Stimulated activated CD8-positive, alpha-beta memory T cell treated with anti-CD3 and anti-CD28 coated beads, Interleukin-2, amount 100 ng/mL, for 1 hour (primary cell): Measurements from ENCODE around the gene TENM3.
"Not testable (repeated sequence)": the region's sequence is repeated elsewhere in the genome, so short reads cannot be mapped to it uniquely, and the experiment has no call there.

Experiments used
- DNase-seq, 2 donors: peaks; one replicate each; pipeline ENCODE4 v3.0.0-alpha.2; 2020; ENCODE audit warnings: low read depth in 2 of 2

TENM3 gene

DNA sequence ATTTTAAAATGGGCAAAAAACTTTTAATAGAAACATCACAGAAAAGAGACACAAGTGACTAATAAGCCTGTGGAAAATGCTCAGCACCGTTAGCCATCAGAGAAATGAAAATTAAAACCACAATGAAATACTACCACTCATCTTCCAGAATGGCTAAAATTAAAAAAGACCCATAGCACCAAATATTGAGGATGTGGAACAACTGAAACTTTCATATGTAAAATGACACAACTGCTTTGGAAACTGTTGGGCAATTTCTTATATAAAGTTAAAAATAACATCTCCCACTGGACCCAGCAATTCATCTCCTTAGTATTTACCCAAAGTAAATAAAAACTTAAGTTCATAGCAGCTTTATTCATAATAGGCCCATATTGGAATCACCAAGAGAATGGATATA lies 94.2 kb downstream of the TENM3 start:
- DNase-seq, result no peak

DNA sequence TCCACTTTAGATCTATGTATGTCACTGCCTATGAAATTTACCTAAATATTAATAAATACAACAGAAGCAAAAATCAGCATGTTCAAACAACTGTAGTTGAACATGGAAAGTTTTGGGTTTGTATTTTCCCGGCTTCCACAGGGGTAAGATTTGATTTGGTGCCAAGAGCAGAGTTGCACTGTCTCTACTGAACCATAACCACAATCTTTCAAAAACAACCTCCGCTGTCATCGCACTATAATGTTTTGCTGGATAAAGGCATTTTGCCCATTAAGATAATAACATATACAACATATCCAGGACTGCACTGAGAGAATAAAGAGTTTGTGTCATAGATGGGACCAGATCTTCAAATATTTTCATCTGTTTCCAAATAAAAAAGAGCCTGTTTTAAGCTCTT lies 94.9 kb downstream of the TENM3 start:
- no peak for DNase-seq

DNA sequence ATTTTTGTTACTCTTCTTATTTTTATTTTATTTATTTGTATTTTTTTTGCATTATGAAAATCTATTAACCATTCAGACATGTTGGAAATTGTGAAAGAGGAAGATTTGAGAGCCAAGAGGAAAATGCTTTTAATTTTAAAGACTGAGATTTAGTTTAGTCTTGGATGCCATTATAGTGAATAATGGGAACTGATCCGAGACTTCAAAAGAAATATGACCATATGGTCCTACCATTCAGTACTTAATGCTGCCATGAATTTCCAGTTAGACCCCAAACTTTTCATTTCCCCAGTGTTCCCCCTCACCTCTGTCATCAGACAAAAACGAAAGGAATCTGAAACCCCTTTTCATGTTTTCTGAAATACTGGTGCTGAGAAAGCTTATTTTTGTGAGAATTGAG lies 95.5 kb downstream of the TENM3 start:
- no peak for DNase-seq

DNA sequence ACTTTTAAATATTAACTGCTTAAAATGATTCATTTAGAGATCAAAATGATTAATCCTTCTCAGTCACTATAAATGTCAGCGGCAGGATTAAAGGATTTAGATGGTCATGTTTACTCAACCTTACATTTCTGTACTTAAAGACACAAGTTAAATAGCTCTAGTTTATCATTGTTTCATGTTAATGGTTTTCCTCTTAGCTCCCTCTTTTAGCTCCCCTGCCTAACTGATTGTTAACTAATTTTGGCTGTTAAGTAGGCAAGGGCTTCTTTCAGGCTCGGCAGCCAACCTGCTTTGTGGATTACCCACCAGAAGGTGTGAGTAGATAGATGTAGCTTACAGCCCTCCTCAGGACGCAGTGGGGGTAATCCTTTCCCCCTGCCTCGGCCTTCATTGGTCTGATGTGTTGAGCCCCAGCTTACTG lies 96.0 kb downstream of the TENM3 start:
- no peak for DNase-seq

DNA sequence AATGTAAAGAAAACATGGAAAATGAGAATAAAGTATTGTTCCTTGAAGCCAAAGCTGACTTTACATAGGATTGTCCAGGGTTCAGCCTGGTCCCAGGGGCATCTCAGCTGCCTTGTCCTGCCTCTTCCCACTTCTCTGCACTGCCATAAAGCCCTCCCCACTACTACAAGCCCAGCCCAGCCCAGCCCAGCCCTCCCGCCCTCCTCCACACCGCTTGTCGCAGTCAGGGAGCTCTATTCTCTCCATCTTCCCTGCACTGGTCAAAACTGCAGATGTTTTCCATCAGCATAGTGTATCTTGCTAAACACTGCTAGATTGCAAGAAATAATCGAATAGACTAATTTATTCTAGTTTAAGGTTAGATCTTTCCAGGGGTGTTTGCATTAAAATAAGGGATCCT lies 100.3 kb downstream of the TENM3 start:
- DNase-seq, result no peak

DNA sequence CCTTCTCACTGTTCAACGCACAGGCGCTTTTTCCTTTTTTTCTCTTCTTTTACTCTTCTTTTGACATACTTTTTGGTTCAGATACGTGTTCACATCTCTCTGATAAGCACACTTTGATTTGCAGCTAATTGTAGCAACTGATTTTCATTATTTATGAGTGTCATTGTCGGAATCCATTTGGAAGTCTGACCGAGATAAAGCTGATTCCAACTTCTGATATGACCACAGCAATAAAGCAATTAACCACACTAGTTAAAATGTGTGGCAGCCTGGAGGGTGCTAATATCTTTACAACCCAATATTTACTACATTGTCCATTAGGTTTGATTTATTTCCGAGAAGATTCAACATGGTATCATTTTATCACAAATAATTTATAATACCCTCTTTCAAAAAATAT lies 101.8 kb downstream of the TENM3 start:
- no peak for DNase-seq

DNA sequence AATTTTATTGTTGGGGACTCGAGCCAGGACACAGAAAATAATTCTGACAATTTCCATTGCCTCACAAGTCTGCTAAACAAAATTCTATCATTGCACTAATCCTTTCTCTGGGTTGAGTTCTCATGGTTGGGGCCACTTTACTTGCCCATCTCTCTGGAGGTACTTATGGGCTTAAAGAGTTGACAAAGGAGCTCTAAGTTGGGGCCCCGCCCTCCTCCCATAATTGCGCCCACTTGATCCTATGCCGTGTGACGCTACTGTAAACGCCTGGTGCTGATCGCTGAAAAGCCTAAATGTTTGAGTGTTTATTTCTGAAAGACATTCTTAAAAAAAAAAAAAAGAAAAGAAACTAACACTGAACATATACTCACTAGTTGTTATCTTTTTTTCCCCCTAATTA lies 103.0 kb downstream of the TENM3 start:
- no peak for DNase-seq

DNA sequence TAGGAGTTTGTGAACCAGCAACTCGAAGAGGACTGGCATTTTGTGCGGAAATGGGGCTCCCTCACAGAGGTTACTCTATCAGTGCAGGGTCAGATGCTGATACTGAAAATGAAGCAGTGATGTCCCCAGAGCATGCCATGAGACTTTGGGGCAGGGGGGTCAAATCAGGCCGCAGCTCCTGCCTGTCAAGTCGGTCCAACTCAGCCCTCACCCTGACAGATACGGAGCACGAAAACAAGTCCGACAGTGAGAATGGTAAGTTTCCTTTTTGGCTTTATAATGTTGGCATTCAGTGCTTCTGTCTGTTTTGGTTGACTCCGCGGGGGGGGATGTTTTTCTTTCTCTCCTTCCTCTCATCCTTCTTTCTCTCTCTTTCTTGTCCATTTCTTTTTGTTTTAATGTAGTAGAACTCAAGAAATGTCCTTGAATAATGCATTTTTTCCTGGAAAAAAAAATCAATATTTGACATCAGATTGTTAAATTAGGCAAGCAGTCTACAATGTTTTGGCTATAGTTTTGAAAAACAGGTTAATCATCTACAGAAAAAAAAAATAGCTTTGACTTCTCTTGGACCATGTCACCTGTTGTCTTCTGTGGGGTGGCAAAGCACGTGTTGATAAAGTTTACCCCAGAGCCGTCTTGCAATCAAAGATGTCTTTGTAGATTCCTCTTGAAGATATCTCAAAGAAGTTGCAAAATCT lies 103.6 kb downstream of the TENM3 start:
- DNase-seq, result no peak

DNA sequence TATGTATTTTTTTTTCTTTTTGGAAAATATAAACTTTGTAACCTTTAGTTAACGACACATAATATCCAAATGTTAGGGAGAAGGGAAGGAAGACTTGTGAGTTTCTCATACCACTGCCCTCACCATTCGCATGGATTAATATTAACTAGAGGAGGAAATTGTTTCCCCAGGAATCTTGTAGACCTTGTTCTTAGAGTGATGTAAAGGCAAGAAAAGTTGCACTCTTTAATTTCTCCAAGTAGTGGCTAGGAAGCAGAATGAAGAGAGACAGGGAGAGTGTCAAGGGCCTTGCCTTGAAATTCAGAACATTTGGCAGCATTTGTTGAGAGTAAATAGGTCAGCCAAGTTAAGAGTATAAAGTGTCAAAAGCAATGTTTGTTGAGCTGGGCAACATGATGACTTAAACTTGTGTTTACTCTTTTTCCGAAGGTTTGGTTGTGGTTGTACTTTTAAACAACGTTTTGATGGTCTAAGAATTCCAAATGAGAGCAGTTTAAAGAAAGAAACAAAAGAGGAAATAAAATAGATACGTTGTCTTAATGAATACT lies 105.7 kb downstream of the TENM3 start:
- DNase-seq, result no peak

DNA sequence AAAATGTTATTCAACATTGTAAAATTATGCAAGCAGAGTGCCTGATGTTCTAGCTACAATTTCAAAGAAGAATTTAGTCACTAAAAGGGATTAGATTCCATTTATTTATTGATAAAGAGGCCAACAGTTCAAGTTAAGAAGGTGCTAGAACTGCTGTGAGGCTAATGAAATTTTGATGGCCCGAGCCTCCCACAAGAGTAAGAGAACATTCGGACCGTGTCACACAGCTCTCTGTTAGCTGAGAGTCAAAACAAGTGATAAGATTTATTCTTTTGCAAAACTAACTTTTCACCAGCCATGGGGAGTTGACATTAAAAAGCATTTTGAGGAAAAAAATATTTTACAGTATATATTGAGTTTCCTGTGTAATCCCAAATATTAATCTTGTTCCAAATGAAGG lies 106.8 kb downstream of the TENM3 start:
- no peak for DNase-seq

DNA sequence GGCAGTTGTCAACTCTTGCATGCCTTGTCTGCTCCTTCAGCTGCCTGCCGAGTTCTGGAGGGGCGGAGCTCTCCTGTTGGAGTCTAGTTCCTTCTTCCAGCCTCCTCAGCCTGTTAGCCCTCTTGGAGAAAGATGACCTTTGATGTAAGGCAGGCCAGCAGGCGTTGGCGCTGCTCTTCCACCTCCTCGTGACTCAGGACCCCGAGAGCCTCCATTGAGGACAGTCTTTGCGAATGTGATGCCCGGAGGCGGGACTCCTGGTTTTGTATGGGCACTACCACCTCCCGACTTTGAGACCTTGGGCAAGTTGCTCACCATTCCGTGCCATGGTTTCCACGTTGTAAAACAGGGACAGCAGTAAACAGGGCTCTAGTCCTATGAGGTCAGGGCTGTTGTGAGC lies 108.3 kb downstream of the TENM3 start:
- DNase-seq, result no peak

DNA sequence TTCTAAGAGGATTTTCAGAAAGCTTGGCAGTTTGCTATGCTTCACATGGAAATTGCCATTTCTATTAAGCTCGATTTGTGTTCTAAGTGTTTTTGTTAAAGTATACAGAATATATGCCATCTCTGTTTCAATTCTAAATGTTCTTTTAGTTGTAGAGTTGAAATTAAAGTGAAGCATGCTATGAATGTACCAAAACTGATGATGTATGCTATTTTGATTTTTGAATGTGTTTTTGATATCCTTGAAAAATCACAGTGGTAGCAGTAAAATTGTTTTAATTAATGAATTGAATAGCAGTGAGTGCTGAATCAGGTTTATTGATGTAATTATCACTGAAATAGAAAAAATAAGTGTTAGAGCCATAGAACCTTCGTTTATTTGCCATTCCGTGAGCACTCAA lies 110.9 kb downstream of the TENM3 start:
- no peak for DNase-seq

DNA sequence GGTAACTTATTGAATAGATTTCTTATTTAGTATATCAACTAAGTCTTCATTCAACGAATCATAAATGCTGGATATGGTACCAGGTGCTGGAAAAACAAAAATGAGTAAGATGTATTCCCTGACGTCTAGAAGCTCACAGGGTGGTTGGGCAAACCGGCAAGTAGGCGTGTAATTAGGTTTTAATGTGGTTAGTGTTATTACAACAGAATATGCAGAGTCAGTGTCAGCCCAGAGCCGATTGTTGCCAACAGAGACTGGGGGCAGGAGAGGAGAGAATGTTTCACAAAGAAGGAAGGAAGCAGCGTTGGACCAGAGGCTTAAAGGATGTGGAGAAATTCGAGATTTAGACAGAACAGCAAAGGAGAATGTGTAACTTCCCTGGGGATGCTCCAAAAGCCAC lies 111.7 kb downstream of the TENM3 start:
- DNase-seq, result no peak

DNA sequence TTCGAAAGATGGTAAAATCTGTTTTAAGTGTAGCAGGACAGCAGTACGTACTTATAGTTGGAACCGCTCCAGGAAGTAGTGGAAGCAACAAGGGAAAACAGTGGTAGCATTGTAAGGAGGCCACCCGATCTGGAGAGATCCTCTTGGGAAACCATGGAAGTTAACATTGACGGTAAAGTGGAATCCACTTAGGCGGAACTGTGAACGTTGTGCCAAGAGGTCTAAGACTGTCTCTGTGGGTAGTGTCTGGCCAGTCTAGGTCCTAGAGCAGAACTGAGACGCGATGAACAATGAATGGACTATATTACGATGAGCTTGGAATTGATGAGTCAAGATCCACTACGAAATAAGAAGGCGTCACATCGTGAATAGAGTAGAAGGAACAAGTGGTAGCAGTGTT lies 124.0 kb downstream of the TENM3 start:
- no peak for DNase-seq

DNA sequence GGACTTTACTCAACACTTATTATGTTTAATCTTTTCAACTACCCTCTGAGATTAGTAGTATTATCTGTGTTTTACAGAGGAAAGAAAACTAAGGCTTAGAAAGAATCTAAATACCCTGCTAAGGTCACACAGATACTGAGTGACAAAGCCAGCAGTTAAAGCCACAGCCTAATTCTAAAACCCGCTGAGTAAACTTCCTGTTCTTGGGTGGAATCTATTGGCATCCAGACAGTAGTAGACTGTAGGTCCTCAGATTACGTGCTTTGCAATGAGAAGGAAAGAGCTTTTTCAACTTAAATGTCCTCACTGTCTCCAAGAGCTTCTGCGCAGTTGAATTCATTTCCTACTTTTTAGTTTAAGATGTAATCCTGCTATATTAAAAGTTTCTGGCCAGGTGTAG lies 126.0 kb downstream of the TENM3 start:
- no peak for DNase-seq

DNA sequence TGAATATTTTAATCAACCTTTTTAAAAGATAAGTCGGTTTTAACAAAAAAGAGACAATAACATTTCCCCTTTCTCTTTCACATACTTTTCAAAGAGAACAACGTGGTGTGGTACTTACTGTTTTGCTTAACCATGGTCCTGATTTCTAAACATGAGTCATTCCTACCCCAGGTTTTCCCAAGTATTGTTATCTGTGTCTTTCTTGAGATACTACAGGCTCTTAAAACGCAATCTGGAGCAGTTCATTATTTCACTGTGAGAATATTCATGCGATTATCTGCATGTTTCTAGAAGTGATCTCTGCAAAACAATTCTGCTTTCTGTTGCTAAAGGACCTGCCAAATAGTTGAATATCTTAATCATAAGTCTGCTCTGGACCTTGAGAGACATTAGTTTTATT lies 127.3 kb downstream of the TENM3 start:
- DNase-seq, result no peak

DNA sequence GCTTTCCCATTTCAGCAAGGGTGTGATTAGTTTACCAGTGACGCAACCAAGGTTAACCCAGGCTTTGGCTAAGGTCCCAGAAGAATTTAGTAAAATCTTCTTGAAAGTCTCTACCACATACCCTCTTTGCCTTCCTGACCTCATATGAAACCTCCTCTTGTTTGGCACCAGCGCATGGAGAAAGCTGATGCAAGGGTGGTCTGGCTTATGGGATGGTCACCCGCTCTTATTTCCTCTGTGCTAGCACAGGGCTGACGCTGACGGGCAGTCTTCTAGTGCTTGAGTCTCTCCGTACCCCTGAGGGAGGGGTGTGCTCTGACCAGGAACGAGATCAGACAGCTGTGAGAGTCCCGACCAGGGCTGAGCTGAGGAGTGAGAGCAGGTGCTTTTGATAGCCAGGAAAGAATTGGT lies 137.6 kb downstream of the TENM3 start:
- no peak for DNase-seq

DNA sequence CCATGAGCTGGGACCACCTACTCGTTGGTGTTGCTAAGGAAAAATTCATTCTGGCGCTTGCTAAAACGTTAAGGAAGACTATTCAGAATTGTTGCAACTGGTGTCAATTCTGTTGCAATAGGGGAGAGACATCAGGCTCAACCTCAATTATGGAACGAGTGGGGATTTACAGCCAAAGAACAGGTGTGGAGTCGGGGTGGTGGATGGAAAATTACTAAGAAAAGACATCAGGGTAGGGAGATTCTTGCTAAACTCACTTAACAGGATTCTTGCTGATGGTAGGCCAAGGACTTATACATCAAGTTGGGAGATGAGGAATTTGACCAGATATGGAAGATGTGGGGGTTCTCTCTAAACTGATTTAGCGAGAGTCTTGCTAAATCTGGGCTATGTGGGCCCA lies 139.7 kb downstream of the TENM3 start:
- no peak for DNase-seq

DNA sequence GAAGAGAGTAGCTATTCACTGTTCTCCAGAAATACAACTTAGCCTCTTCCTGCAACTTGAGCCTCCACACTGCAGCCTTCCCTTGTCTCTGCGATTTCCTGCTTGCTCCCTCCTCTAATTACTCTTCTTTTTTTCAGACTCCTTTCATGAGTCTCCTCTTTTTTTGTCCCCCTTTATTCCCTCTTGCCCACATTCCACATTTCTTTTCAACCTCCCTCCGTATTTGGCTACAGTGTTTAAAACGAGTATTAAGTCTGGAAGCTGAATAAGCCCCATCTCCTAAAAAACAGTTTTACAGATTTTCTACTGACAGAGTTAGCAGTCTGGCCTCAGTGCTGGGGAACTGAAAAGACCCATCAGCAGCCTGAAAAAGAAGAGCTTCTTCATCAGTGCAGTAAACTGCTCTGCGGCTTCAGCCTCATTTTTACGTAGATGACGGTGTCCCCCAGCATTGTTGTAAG lies 141.5 kb downstream of the TENM3 start:
- no peak for DNase-seq

DNA sequence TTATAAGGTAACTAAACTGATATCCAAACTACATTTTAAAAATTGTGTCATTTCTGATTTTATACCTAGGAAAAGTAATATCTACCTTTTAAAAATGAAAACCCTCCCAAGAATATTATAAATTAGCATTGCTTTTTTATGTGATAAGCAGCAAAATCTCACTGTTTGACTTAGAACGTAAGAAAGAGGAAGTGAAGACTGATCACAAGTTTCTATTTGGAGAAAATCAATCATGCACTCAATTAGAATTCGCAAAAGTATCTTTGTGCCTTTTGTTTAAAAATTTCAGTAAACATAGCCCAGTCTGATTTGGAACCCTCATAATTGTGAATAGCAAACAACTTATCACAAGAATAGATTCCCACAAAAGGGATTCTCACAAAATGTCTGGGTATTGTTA lies 142.7 kb downstream of the TENM3 start:
- no peak for DNase-seq

DNA sequence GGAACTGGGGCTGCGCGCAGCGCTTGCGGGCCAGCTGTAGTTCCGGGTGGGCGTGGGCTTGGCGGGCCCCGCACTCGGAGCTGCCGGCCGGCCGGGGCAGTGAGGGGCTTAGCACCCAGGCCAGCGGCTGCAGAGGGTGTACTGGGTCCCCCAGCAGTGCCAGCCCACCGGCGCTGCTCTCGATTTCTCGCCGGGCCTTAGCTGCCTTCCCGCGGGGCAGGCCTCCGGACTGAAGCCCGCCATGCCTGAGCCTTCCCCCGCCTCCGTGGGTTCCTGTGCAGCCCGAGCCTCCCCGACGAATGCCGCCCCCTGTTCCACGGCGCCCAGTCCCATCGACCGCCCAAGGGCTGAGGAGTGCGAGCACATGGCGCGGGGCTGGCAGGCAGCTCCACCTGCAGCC lies 143.4 kb downstream of the TENM3 start:
- not testable (repeated sequence) for DNase-seq

DNA sequence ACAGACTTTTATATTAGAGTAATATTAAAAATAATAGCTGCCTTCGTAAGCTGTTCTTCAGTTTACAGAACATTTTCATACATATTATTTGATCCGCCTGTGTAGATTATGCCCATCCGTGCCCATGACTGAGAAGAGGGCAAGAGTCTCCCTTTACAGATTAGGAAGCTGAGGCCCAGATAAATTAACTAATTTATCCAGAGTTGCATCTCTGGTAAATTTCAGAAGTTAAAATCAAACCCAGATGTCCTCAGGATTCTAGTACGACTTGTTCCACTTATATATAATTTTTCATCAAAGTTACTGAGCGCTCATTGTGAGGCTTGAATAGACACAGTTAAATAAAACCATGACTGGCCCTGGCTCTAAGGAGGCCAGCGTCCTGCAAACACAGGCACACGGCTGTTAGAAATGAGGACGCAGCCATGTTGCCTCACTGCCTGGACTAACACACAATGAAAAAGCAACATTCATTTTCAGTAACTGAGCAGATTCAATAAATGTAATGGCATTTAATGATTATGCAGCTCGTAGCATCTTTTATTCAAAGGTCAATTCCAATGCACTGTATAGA lies 148.0 kb downstream of the TENM3 start:
- no peak for DNase-seq

DNA sequence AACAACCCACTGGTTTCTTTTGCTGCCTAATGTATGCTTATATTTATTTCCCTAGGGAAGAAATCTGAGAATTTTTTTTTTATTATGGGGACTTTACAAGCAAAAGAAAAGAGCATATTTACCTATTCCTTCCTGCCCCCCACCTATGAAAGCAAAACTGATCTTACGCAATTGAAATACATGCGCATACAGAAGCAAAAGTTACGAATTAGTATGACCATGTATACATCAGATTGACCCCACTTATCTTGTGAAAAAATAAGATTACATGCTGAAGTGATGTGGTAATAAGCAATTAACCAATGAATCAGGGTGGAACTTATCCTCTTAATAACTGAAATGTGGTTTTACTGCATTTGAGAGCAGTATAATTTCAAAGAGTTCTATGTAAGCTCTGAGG lies 151.0 kb downstream of the TENM3 start:
- DNase-seq, result no peak

DNA sequence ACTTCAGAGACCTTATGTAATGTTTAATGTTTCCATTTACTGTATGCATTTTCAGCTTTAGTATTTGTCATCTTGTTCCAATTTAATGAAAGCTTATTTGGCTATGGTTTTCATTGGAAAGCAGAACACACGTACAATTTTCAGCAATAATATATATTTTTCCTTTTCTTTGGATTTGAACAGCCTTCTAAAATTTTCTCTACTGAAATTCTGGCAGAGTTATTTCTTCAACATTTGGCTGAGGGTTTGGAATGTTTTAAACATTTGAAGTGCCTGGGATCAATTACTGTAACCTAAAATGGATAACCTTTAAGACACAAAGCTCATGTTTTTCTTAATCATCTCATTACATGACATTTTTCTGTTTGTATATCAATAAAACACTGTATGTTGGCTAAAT lies 156.9 kb downstream of the TENM3 start:
- no peak for DNase-seq
